ENCODE data around the gene LNX2.

DNA sequence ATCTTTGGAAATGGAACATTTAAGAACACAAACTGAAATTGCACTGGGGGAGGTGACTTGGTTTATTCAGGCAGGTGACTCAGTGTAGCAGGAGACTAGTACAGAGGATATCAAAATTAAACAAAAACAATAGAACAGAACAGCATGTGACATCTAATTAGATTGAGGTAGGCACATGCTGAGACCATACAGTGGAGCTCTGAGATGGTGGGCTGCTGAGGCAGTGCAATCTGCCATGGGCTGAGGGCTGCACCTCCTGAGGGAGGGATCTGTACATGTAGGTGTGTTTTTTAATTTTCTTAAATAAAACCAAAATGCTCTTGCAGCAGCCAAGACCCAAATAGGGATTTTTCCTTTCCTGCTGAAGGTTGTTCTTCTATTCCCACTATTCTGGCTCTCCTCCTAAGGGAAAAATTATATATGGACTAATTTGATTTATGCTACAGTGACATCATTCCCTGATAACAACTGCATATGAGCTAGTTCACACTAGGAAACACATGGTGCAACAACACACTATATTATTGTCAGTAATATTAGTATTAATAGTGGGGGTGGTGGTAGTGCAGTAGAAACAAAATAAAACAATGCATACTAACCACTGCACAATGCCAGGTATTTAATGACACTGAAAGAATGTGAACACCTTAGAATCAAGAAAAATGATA, 48.0 kb downstream of the LNX2 start:
- TF ChIP-seq, protein P1, sequence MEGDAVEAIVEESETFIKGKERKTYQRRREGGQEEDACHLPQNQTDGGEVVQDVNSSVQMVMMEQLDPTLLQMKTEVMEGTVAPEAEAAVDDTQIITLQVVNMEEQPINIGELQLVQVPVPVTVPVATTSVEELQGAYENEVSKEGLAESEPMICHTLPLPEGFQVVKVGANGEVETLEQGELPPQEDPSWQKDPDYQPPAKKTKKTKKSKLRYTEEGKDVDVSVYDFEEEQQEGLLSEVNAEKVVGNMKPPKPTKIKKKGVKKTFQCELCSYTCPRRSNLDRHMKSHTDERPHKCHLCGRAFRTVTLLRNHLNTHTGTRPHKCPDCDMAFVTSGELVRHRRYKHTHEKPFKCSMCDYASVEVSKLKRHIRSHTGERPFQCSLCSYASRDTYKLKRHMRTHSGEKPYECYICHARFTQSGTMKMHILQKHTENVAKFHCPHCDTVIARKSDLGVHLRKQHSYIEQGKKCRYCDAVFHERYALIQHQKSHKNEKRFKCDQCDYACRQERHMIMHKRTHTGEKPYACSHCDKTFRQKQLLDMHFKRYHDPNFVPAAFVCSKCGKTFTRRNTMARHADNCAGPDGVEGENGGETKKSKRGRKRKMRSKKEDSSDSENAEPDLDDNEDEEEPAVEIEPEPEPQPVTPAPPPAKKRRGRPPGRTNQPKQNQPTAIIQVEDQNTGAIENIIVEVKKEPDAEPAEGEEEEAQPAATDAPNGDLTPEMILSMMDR (IDR thresholded peaks at IDR 0.05; ENCODE audit: insufficient read depth, low read length, poor library complexity, severe bottlenecking): no peak
- TF ChIP-seq EZH2phosphoT487 (conservative IDR thresholded peaks at IDR 0.05; ENCODE audit: low read length): no peak
